Measurements from ENCODE around the gene NEIL1.
A peak's percentile ranks its signal among the peaks of the same experiment; 100 is the strongest.
"Not testable (repeated sequence)": the region's sequence is repeated elsewhere in the genome, so short reads cannot be mapped to it uniquely, and the experiment has no call there.

The NEIL1 gene

GRCh38 chr15:75346796-75347221 is at the start of gene NEIL1:
Gene NEIL1, plus strand, starts transcription at chr15:75347039. Its CDS starts 1,867 bp downstream, at chr15:75348906.
- no peak for DNase-seq

GRCh38 chr15:75298541-75299310 is 48.1 kb upstream of the NEIL1 start:
- DNase-seq, result not testable (repeated sequence)

- DNase-seq, result not testable (repeated sequence)
These were observed 47.5 kb upstream of the NEIL1 start for GRCh38 chr15:75299311-75299688.

- not testable (repeated sequence) for DNase-seq
These were observed 46.8 kb upstream of the NEIL1 start for GRCh38 chr15:75300026-75300425.

DNA sequence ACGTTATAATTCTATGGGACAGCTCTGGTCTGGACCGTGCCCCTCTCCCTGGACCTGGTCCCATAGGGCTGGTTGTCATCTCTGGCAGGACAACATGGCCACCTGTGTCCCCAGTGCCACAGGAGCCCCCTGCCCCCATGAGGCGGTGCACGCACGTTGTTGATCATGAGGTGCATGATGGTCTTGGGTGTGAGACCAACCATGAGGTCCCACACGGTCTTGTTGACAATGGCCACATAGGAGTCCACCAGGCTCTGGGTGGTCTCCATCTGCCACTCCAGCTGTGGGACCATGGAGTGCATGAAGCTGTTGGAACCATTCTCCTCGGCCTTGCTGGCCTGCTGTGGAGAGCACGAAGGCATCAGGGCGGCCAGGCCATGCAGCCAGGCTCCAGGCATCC is 44.5 kb upstream of the NEIL1 start:
- DNase-seq, result no peak

DNA sequence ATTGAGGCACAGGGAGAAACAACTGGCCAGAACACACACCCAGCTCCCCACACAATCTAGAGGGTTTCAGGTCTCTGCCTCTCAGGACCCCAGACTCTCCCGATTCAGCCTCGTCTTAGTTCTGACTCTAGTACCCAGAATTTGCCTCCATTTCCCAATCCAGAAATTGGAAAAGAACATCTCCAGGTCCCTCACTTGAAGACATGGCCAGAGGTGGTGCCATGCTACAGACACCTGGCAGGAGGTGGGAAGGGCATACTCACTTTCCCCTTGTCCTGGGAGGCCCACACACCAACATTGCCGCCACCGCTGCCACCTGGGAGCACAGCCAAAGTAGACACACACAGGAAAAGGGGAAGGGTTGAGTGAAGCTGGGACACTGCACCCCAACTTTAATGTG is 44.1 kb upstream of the NEIL1 start:
- not testable (repeated sequence) for DNase-seq

- DNase-seq, result no peak
These were observed 40.7 kb upstream of the NEIL1 start for GRCh38 chr15:75306188-75306587.

GRCh38 chr15:75307778-75308390 is 39.0 kb upstream of the NEIL1 start:
- DNase-seq, result peak; percentile 12

DNA sequence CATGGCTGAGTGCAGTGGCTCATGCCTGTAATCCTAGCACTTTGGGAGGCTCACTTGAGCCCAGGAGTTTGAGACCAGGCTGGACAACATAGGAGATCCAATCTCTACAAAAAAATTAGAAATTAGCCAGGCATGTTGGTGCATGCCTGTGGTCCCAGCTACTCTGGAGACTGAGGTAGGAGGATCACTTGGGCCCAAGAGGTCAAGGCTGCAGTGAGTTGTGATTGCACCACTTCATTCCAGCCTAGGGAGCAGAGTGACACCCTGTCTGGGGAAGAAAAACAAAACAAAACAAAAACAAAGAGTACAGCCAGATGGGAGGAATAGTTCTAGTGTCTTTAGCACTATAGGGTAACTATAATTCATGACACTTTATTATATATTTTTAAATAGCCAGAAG is 37.1 kb upstream of the NEIL1 start:
- no peak for DNase-seq

GRCh38 chr15:75312548-75312947 is 34.3 kb upstream of the NEIL1 start:
- DNase-seq, result not testable (repeated sequence)

DNA sequence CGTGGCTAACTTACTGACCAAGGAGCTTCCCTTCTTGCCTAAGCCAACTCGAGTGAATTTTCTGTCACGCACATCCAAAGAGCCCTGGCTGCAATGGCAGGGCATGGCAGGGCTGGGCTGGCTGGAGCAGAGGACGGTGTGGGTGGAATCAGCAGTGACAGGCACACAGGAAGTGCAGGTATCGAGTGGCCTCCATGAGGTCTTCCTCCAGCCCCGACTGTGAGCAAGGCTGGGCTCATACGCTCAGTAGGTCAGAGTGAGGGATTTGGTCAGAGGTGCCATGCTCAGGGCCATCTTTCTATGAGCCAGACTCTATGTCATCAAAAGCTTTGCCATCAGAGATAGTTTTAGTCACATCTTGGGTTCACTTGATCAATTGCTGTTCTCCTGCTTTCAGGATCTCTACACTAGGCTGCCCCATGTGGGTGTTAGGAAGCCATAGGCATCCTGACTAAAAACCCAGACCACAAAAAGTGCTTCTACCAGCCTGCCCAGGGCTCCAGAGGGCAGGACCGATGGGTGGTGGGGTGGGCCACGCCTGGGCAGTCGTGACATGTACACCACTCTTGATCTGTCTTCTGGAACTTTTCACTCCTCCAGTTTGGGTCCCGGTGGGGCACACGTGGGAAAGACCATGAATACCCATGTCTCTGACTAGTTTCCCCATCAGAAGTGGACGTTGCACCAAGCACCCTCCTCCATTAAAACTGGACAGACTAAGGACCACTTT is 33.6 kb upstream of the NEIL1 start:
- DNase-seq, result no peak

GRCh38 chr15:75314552-75315290 is 32.1 kb upstream of the NEIL1 start:
- no peak for DNase-seq

- DNase-seq, result not testable (repeated sequence)
These were observed 27.5 kb upstream of the NEIL1 start for GRCh38 chr15:75319231-75319897.

DNA sequence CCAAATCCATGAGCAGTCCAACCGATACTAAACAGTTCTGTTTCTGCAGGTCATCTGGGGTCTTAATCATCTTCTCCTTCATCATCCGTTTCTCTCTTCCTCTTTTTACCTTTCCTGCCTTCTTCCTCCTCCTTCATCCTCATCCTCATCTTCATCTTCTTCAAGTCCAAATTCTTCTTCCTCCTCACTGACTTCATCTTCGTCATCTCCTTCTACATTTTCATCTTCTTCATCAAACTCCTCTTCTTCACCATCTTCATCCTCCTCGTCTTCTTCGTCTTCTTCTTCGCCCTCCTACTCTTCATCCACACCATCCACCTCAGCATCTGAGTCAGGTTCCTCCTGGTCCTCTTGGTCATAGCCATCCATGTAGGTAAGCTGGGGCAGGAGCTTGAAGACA is 25.1 kb upstream of the NEIL1 start:
- no peak for DNase-seq

DNA sequence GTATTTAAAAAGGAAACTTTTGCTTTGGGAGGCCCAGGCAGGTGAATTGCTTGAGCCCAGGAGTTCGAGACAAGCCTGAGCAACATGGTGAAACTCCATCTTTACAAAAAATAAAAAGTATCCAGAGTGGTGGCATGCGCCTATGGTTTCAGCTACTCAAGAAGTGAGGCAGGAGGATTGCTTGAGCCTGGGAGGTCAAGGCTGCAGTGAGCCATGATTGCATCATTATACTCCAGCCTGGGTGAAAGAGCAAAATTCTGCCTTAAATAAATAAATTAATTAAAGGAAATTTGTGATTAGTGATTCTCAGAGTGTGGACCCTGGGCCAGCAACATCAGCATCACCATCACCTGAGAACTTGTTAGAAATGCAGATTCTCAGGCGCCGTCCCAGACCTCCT is 20.9 kb upstream of the NEIL1 start:
- no peak for DNase-seq

- no peak for DNase-seq
These were observed 19.8 kb upstream of the NEIL1 start for GRCh38 chr15:75327005-75327404.

GRCh38 chr15:75327491-75327890 is 19.3 kb upstream of the NEIL1 start:
- no peak for DNase-seq

DNA sequence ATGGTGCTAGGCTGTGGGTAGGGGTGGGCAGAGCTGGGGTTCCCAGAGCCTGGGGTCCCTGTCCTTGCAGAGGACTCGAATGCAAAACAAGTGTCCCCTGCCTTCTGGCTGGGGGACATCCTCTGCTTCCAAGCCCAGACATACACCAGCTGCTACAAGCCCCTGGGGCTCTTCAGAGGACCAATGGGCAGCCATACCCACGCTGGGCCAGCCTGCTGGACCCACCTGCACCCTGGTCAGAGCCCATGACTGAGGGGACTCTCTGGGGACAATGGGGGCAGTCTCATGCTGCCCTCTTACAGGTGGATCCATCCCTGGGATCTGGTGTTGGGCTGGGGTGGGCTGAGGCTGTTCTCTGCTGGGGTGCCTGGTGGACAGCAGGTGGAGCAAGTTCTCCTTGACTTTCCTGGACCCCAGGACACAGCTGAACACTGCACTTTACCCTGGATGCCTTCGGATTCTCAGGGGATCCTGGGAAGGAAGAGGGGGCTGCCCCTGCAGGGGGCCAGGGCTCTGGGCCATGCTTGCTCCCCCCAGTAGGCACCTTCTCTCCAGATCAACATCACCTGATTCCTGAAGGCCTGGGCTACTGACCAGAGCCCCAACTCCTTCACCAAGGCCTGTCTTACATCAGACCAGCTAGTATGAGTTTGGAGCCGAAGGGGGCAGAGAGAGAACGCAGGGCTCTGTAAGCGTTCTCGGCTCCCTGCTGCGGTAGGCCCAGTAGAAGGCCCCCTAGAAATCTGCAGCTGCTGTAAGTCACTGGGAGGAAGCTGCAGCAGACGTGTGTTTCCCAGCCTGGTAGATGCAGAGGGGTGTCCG is 18.1 kb upstream of the NEIL1 start:
- DNase-seq, result no peak

- DNase-seq, result no peak
These were observed 17.3 kb upstream of the NEIL1 start for GRCh38 chr15:75329571-75329970.

DNA sequence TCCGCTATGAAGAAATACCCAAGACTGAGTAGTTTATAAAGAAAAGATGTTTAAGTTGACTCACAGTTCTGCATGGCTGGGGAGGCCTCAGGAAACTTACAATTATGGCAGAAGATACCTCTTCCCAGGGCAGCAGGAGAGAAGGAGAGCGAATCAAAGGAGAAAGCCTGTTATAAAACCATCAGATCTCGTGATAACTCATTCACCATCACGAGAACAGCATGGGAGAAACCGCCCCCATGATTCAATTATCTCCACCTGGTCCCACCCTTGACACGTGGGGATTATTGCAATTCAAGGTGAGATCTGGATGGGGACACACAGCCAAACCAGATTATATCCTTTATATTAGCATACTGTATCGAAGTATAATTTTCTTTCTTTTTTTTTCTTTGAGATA is 14.7 kb upstream of the NEIL1 start:
- DNase-seq, result not testable (repeated sequence)

DNA sequence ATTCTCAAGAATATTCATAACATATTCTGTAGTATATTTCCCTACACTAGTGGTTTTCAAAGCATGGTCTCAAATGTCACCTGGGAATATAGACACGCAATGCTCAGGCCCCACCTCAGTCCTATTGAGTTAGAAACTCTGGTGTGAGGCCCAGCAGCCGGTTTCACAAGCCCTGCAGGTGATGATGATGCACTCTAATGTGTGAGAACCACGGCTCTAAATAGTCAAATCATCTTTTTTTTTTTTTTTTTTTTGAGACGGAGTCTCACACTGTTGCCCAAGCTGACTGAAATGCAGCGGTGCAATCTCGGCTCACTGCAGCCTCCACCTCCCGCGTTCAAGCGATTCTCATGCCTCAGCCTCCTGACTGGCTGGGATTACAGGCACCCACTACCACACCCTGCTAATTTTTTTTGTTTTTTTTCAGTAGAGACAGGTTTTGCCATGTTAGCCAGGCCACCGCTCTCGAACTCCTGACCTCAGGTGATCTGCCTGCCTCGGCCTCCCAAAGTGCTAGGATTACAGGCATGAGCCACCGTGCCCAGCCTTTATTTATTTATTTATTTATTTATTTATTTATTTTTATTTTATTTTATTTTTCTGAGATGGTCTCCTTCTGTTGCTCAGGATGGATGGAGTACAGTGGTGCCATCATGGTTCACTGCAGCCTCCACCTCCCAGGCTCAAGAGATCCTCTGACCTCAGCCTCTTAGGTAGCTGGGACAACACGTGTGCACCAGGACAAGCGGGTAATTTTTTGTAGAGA is 13.0 kb upstream of the NEIL1 start:
- not testable (repeated sequence) for DNase-seq
